Effector memory CD4-positive, alpha-beta T cell (primary cell): ENCODE measurements around the gene PSMG2.
"Not testable (repeated sequence)": the region's sequence is repeated elsewhere in the genome, so short reads cannot be mapped to it uniquely, and the experiment has no call there.

ENCODE experiments used
- DNase-seq, 3 donors: peaks; one replicate each; pipeline ENCODE4 v3.0.0-alpha.2; 2020
- H3K27ac ChIP-seq: 2 replicates; pipeline ENCODE4 v1.7.0; 2013; ENCODE audit warnings: mild to moderate bottlenecking, low read length, moderate library complexity; ENCODE audit not compliant: insufficient read depth, poor library complexity, severe bottlenecking
- H3K27me3 ChIP-seq: replicated peaks from 2 replicates; pipeline ENCODE4 v1.7.0; 2013; ENCODE audit warnings: mild to moderate bottlenecking, low read length; ENCODE audit not compliant: insufficient read depth, control insufficient read depth, poor library complexity, severe bottlenecking
- H3K36me3 ChIP-seq: 2 replicates; pipeline ENCODE4 v1.7.0; 2013; ENCODE audit warnings: mild to moderate bottlenecking, low read length, moderate library complexity; ENCODE audit not compliant: control insufficient read depth, insufficient read depth
- H3K4me1 ChIP-seq: 2 replicates; pipeline ENCODE4 v1.7.0; 2013; ENCODE audit warnings: low read length, mild to moderate bottlenecking; ENCODE audit not compliant: control insufficient read depth, insufficient read depth, poor library complexity, severe bottlenecking
- H3K4me3 ChIP-seq: 2 replicates; pipeline ENCODE4 v1.7.0; 2013; ENCODE audit warnings: low read length, low read depth, mild to moderate bottlenecking; ENCODE audit not compliant: insufficient read depth, poor library complexity, severe bottlenecking
- H3K9me3 ChIP-seq: 2 replicates; pipeline ENCODE4 v1.7.0; 2013; ENCODE audit warnings: mild to moderate bottlenecking, low read length, moderate library complexity; ENCODE audit not compliant: control insufficient read depth

PSMG2 gene

DNA sequence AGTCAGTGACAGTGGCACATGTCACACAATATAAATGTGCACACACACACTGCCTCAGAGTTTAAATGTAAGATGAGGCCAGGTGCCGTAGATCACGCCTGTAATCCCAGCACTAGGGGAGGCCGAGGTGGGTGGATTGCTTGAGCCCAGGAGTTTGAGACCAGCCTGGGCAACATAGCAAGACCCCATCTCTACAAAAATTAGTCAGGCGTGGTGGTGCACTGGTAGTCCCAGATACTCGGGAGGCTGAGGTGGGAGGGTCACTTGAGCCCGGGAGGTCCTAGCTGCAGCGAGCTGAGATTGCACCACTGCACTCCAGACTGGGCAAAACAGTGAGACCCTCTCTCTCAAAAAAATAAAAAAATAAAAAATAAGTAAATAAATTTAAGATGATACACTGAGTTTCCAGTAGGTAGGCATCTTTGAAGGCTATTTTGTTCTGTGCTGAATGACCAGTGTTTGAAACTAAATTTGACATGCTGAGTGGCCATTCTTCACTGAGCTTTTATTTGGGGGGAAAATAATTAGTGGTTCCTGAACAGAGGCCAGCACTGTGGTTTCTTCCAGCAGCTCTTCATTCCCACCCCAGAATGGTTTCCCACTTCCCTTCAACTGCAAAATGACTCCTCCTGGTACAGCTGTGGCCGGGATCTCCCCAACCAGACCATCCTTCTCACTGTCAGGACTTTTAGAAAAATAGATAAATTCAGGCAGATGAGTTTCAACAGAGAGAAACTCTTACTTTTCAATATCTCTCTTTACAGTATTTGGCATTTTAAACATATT, 44.9 kb downstream of the PSMG2 start:
- H3K4me3 ChIP-seq: no peak overlapping the region
- H3K9me3 ChIP-seq: no peaks in the 10 kb centered on the region
- DNase-seq: no peak
- no peaks in the 10 kb centered on the region for H3K36me3 ChIP-seq
- no peaks in the 10 kb centered on the region for H3K4me1 ChIP-seq
- no peaks in the 10 kb centered on the region for H3K27me3 ChIP-seq
- no peak overlapping the region for H3K27ac ChIP-seq

DNA sequence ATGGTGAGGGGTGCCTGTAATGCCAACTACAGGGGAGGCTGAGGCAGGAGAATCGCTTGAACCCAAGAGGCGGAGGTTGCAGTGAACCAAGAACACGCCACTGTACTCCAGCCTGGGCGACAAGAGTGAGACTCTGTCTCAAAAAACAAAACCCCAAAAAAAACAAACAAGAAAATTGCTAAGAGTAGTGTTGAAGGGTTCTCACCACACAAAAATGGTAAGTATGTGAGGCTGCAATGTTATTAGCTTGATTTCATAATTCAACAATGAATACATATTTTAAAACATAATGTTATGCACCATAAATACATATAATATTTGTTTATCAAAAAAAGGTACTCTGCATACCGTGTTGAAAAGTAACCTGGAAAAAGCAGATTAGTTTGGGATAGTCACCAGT, 45.8 kb downstream of the PSMG2 start:
- H3K9me3 ChIP-seq: no peaks in the 10 kb centered on the region
- H3K27ac ChIP-seq: no peak overlapping the region
- no peak for DNase-seq
- no peak overlapping the region for H3K4me3 ChIP-seq
- no peaks in the 10 kb centered on the region for H3K36me3 ChIP-seq
- no peaks in the 10 kb centered on the region for H3K27me3 ChIP-seq
- no peaks in the 10 kb centered on the region for H3K4me1 ChIP-seq

GRCh38 chr18:12749121-12749520, 46.3 kb downstream of the PSMG2 start:
- no peaks in the 10 kb centered on the region for H3K27me3 ChIP-seq
- H3K36me3 ChIP-seq: no peaks in the 10 kb centered on the region
- no peak overlapping the region for H3K4me3 ChIP-seq
- H3K9me3 ChIP-seq: no peaks in the 10 kb centered on the region
- no peak overlapping the region for H3K27ac ChIP-seq
- no peak for DNase-seq
- no peaks in the 10 kb centered on the region for H3K4me1 ChIP-seq

GRCh38 chr18:12750076-12750714, 47.4 kb downstream of the PSMG2 start:
- Histone ChIP-seq H3K27me3 (no peaks in the 10 kb centered on the region), H3K4me3 (no peak overlapping the region), H3K9me3 (no peaks in the 10 kb centered on the region), H3K27ac (no peak overlapping the region), H3K4me1 (no peaks in the 10 kb centered on the region), H3K36me3 (no peaks in the 10 kb centered on the region)
- DNase-seq: no peak

DNA sequence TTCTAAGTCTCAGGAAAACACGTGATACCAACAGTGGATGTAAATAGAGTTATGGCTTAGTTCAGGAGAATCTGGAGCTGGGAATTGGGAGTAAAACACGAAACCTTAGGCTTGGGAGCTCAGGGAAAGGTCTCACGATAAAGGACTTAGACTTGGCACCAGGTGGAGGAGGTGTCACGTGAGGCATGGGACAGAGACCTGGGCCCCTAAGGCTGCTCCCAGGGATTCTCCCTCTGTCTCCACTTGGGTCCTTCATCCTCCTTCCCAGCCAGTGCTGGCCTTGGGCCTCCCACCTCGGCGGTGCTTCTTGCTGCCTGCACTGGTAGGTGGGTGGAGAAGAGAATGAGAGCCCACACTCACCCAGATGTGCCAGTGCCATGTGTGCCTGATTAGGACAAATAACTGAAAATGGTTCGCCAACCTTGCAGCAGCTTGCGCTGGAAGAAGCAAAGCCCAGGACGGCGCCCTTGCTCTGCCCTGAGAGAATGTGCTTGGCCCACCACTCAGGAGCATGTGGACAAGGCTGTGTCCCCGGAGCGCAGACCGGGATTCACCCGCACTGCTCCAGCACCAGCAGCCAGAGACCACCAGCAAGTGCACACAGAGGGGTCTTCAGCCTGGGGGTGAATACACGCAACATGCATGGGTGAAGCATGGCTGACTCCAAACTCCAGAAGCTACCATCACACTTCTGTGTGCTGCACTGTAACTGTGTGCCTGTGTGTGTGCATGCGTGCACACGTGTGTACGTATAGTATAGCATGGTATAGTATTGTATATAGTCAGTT, 48.1 kb downstream of the PSMG2 start:
- Histone ChIP-seq H3K27ac (no peak overlapping the region), H3K27me3 (no peaks in the 10 kb centered on the region), H3K9me3 (no peaks in the 10 kb centered on the region), H3K36me3 (no peaks in the 10 kb centered on the region), H3K4me3 (no peak overlapping the region), H3K4me1 (no peaks in the 10 kb centered on the region)
- DNase-seq: no peak

GRCh38 chr18:12751503-12751884, 48.7 kb downstream of the PSMG2 start:
- no peaks in the 10 kb centered on the region for H3K27me3 ChIP-seq
- no peaks in the 10 kb centered on the region for H3K4me1 ChIP-seq
- no peaks in the 10 kb centered on the region for H3K36me3 ChIP-seq
- H3K4me3 ChIP-seq: no peak overlapping the region
- no peaks in the 10 kb centered on the region for H3K9me3 ChIP-seq
- no peak for DNase-seq
- no peak overlapping the region for H3K27ac ChIP-seq

GRCh38 chr18:12751891-12752290, 49.0 kb downstream of the PSMG2 start:
- DNase-seq: no peak
- no peaks in the 10 kb centered on the region for H3K4me1 ChIP-seq
- H3K27me3 ChIP-seq: no peaks in the 10 kb centered on the region
- H3K9me3 ChIP-seq: no peaks in the 10 kb centered on the region
- no peak overlapping the region for H3K27ac ChIP-seq
- no peak overlapping the region for H3K4me3 ChIP-seq
- H3K36me3 ChIP-seq: no peaks in the 10 kb centered on the region

GRCh38 chr18:12754511-12754910, 51.7 kb downstream of the PSMG2 start:
- DNase-seq: no peak
- H3K27me3 ChIP-seq: no peaks in the 10 kb centered on the region
- H3K36me3 ChIP-seq: no peaks in the 10 kb centered on the region
- H3K9me3 ChIP-seq: no peaks in the 10 kb centered on the region
- no peak overlapping the region for H3K4me3 ChIP-seq
- no peaks in the 10 kb centered on the region for H3K4me1 ChIP-seq
- H3K27ac ChIP-seq: no peak overlapping the region

DNA sequence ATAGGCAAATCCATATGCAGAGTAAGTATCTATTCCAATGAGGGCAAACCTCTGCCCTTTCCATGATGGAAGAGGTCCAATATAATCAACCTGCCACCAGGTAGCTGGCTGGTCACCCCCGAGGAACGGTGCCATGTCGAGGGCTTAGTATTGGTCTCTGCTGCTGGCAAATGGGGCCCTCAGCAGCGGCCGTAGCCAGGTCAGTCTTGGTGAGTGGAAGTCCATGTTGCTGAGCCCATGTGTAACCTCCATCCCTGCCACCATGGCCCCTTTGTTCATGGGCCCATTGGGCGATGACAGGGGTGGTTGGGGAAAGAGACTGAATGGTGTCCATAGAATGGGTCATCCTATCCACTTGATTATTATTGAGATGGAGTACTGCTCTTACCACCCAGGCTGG, 52.8 kb downstream of the PSMG2 start:
- not testable (repeated sequence) for H3K27me3 ChIP-seq, DNase-seq, H3K27ac ChIP-seq, H3K36me3 ChIP-seq, H3K4me1 ChIP-seq, H3K9me3 ChIP-seq, H3K4me3 ChIP-seq
